GM12872 (cell line): ENCODE data around the gene MYH13.

Experiments
- CTCF ChIP-seq: IDR thresholded peaks from 3 replicates; pipeline ENCODE4 v1.5.1; 2011; ENCODE audit warnings: low read depth, mild to moderate bottlenecking, low read length, moderate library complexity; ENCODE audit not compliant: insufficient read depth

The MYH13 gene

GRCh38 chr17:10372906-10373305, at the start of gene MYH13:
Gene MYH13, minus strand, starts transcription at chr17:10373006. Its CDS starts 8,476 bp downstream, at chr17:10364530.
- TF ChIP-seq CTCF = no peak

- no peak for TF ChIP-seq CTCF
Measured at GRCh38 chr17:10421900-10422542, 49.2 kb upstream of the MYH13 start, which contains the start of gene MYH8. Gene MYH8, minus strand, starts transcription at chr17:10421950. Its CDS starts 1,723 bp downstream, at chr17:10420227.

- no peak for TF ChIP-seq CTCF
Measured at GRCh38 chr17:10421211-10421610, 48.4 kb upstream of the MYH13 start.

GRCh38 chr17:10420811-10421210, 48.0 kb upstream of the MYH13 start:
- no peak for TF ChIP-seq CTCF

GRCh38 chr17:10417431-10417830, 44.6 kb upstream of the MYH13 start:
- no peak for TF ChIP-seq CTCF

GRCh38 chr17:10415161-10415560, 42.4 kb upstream of the MYH13 start:
- no peak for TF ChIP-seq CTCF

GRCh38 chr17:10403589-10403988, 30.8 kb upstream of the MYH13 start:
- no peak for TF ChIP-seq CTCF
